ENCODE results near the gene GID8. TPM values are rescaled to one million over a fixed set of nuclear protein-coding genes. Genes with fewer than 3 reads are reported as not detected.

GID8 gene
- total and polyA plus RNA-seq, 2 of the 13 experiments (the other 11 are each of a cell fraction or from before 2014, with no cell fraction given), result 39.6 to 59.8 TPM

GRCh38 chr20:62965363-62965771 is 27.4 kb downstream of the GID8 start:
- no peaks in the 10 kb centered on the region for H3K27me3 ChIP-seq (ENCODE audit: control insufficient read depth in 1 of 2, insufficient read depth in 2 of 2, low read length in 2 of 2)

More at GRCh38 chr20:62965363-62965771, 27.4 kb downstream of the GID8 start:
- DNase-seq (ENCODE audit: low spot score) (no peak), ATAC-seq (no peak), FAIRE-seq (no peak)
- TF ChIP-seq AGO2 (optimal IDR thresholded peaks at IDR 0.05; ENCODE audit: low read depth, low read length) (peak; percentile 85), AKAP8 (CRISPR knock-in tag; IDR thresholded peaks at IDR 0.05) (0 out of 2 replicates have a peak, but pooled peaks have one; percentile 33), ZBTB38 (CRISPR knock-in tag; IDR thresholded peaks at IDR 0.05) (peak; percentile 71; the same call in 1 of the 2 replicates), DBP (CRISPR knock-in tag; IDR thresholded peaks at IDR 0.05; ENCODE audit: not compliant biosample characterization) (no peak), POLR2A (IDR thresholded peaks at IDR 0.05; ENCODE audit: insufficient read depth in 1 of 2, low read depth in 2 of 2, low read length in 2 of 2) (peak in 1 of 2 experiments; percentile 5; a peak in 1 of 4 replicates), RBFOX2 (IDR thresholded peaks at IDR 0.05; ENCODE audit: low read depth, low read length) (peak; percentile 56; the same call in 1 of the 2 replicates), ZNF772 (CRISPR knock-in tag; IDR thresholded peaks at IDR 0.05) (peak; percentile 44; the same call in 1 of the 2 replicates), ZNF280B (CRISPR knock-in tag; IDR thresholded peaks at IDR 0.05; ENCODE audit: borderline replicate concordance) (0 out of 2 replicates have a peak, but pooled peaks have one; percentile 56)
- TF ChIP-seq, protein P1, sequence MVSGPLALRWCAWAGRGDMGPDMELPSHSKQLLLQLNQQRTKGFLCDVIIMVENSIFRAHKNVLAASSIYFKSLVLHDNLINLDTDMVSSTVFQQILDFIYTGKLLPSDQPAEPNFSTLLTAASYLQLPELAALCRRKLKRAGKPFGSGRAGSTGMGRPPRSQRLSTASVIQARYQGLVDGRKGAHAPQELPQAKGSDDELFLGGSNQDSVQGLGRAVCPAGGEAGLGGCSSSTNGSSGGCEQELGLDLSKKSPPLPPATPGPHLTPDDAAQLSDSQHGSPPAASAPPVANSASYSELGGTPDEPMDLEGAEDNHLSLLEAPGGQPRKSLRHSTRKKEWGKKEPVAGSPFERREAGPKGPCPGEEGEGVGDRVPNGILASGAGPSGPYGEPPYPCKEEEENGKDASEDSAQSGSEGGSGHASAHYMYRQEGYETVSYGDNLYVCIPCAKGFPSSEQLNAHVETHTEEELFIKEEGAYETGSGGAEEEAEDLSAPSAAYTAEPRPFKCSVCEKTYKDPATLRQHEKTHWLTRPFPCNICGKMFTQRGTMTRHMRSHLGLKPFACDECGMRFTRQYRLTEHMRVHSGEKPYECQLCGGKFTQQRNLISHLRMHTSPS (CRISPR knock-in tag; IDR thresholded peaks at IDR 0.05; ENCODE audit: low read depth), result no peak
- TF ChIP-seq, protein P2, sequence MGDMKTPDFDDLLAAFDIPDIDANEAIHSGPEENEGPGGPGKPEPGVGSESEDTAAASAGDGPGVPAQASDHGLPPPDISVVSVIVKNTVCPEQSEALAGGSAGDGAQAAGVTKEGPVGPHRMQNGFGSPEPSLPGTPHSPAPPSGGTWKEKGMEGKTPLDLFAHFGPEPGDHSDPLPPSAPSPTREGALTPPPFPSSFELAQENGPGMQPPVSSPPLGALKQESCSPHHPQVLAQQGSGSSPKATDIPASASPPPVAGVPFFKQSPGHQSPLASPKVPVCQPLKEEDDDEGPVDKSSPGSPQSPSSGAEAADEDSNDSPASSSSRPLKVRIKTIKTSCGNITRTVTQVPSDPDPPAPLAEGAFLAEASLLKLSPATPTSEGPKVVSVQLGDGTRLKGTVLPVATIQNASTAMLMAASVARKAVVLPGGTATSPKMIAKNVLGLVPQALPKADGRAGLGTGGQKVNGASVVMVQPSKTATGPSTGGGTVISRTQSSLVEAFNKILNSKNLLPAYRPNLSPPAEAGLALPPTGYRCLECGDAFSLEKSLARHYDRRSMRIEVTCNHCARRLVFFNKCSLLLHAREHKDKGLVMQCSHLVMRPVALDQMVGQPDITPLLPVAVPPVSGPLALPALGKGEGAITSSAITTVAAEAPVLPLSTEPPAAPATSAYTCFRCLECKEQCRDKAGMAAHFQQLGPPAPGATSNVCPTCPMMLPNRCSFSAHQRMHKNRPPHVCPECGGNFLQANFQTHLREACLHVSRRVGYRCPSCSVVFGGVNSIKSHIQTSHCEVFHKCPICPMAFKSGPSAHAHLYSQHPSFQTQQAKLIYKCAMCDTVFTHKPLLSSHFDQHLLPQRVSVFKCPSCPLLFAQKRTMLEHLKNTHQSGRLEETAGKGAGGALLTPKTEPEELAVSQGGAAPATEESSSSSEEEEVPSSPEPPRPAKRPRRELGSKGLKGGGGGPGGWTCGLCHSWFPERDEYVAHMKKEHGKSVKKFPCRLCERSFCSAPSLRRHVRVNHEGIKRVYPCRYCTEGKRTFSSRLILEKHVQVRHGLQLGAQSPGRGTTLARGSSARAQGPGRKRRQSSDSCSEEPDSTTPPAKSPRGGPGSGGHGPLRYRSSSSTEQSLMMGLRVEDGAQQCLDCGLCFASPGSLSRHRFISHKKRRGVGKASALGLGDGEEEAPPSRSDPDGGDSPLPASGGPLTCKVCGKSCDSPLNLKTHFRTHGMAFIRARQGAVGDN (CRISPR knock-in tag; IDR thresholded peaks at IDR 0.05), result peak; percentile 39; the same call in 1 of the 2 replicates
- Histone ChIP-seq H3K9me3 (ENCODE audit: low read length) (no peaks in the 10 kb centered on the region), H2AFZ (ENCODE audit: low read length) (no peak overlapping the region), H3K4me1 (ENCODE audit: insufficient read depth, low read length) (peaks cover 17% of the 10 kb centered on the region), H3K9ac (ENCODE audit: insufficient read depth, low read depth, low read length) (no peak overlapping the region), H3K27ac (ENCODE audit: extremely low read length, insufficient read depth, low read length) (no peak overlapping the region), H3K36me3 (replicated peaks in 1 of 2; ENCODE audit: control insufficient read depth in 1 of 2, insufficient read depth in 2 of 2, low read length in 2 of 2) (peaks cover 55 to 60% of the 10 kb centered on the region in 2 experiments), H3K4me2 (ENCODE audit: low read depth, low read length) (no peak overlapping the region), H4K20me1 (ENCODE audit: insufficient read depth, low read length) (peaks cover 63% of the 10 kb centered on the region; the same call in 1 of the 2 replicates), H3K79me2 (ENCODE audit: insufficient read depth, low read length) (no peaks in the 10 kb centered on the region), H3K4me3 (replicated peaks in 1 of 3; ENCODE audit: insufficient read depth in 1 of 3, low read depth in 2 of 3, low read length in 3 of 3) (no peak overlapping the region)
- WGBS (ENCODE audit: low lambda C conversion rate), result 96% methylated on average over 16 of the region's 19 CpGs
- no TSS peak for BruUV-seq (replicated peaks)
- in situ Hi-C loops (cut with HindIII; ENCODE audit: extremely low pct_ligation_motif_present, low pct_unique_long_range_greater_than_20kb) (no loop called here), intact Hi-C loops (cut with micrococcal nuclease; ENCODE audit: unreplicated experiment) (no loop called here)
- ChIA-PET CTCF (ENCODE audit: low intra/inter-chr PET ratio, low total read pairs) (no interaction called here), POLR2A (no interaction called here)
